Measurements from ENCODE around the gene SERPING1.

SERPING1 gene

GRCh38 chr11:57652662-57653061 is 55.2 kb downstream of the SERPING1 start:
- no peak for DNase-seq (ENCODE audit: low spot score)

DNA sequence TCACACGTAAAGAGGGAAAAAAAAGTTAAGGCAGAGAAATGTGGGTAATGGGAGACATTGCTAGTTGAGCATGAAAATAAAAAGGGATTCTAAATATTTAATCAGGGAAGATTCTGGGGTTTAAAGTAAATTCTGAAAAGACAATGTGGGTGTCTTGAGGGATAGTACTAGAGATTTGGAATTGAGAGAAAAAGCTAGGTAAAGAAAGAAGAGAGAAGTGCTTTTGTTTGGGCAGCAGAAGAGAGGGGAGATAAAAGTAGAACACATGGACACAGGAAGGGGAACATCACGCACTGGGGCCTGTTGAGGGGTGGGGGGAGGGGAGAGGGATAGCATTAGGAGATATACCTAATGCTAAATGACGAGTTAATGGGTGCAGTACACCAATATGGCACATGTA is 55.7 kb downstream of the SERPING1 start:
- DNase-seq (ENCODE audit: low spot score): no peak

DNA sequence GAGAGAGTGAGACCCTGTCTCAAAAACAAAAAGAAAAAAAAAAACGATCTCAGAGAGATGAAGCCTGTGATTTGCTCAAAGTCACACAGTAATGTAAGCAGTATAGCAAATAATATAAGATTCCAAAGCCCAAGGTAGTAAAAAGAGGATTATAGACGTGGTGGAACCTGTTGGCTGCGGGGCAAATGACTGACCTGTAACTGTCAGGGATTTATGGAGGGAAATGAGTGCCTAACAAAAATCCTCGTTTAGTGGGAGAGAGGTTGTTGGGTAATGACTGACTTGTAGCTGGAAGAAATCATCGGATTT is 59.4 kb downstream of the SERPING1 start:
- no peak for DNase-seq (ENCODE audit: low spot score)

DNA sequence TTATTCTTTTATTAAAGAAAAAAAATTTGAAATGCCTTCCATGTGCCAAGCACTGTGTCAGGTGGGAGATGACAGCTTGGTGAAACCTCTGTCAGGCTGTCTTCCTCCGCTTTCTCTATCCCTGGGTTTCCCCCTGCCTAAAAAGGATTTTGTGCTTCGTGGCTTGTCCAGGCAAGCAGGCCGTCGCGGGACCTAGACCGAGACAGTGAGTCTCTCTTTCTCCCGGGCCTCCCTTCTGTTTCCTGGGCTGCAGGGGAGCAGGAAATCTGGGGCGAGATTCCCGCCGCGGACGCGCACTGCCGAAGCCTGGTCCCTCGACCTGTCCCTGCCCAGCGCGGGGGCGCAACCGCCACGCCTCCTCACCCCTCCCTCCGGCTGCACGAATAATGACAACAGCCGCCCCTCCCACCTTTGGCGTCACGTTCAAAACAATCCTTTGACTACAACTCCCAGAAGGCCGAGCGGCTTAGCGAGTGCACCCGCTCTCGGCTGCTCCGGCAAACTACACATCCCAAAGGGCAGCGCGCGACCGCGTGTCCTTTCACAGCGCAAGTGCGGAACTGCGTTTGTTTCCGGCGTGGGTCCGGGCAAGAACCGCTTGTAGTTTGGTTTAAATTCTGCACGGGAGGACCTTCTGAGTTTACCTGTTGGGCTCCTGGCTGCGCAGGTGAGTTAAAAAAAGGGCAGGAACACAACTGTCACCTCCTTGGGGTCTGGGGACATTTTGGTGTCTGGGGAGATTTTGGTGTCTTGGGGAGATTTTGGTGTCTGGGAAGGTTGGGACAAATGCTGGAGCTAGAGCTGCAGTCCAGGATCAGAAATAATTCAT is 59.9 kb downstream of the SERPING1 start, which contains the start of gene CLP1:
CLP1 (plus strand) TSS at position 569 of the 829 bp plus-strand sequence. CDS start 1,715 bp downstream, outside the sequence.
- DNase-seq (ENCODE audit: low spot score): peak; percentile 98

DNA sequence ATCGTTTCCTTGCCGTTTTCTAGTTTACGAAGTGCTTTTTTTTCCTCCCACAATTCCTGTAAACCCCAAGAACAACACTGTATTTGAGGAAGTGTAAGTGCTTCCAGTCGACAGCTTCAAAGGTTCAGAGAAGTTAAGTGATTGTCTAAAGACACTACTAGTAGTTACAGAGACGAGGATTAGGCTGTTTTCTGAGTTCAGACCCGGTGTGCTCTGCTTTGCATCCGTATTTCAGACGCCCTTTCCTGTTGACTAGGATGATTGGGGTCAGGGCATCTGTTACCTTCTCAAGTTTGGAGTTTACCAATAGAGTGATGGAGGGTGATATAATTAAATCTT is 60.5 kb downstream of the SERPING1 start:
- DNase-seq (ENCODE audit: low spot score): no peak

- DNase-seq (ENCODE audit: low spot score): no peak
Observed at GRCh38 chr11:57659669-57660068, 62.2 kb downstream of the SERPING1 start.

- no peak for DNase-seq (ENCODE audit: low spot score)
Observed at GRCh38 chr11:57662893-57663292, 65.4 kb downstream of the SERPING1 start.

- DNase-seq (ENCODE audit: low spot score): no peak
Observed at GRCh38 chr11:57663975-57664374, 66.5 kb downstream of the SERPING1 start.

All from CD4-positive, alpha-beta T cell treated with Interleukin-15 for 4 hours (primary cell).